HepG2 (cell line): Measurements from ENCODE around the gene SPG7. TPM values are rescaled to one million over a fixed set of nuclear protein-coding genes. Genes with fewer than 3 reads are reported as not detected.

ENCODE experiments used
- ATAC-seq: fragments of 200-7000 bp; cut with Tn5 transposase; 3 replicates; pipeline ENCODE4 v1.9.1; 2020; ENCODE audit warnings: mild to moderate bottlenecking, moderate library complexity
- BruUV-seq: library from RNA; stranded (reverse); fragments of 400-500 nt; replicated peaks from 2 replicates; lab custom pipeline; 2021; lab: Mats Ljungman, UMichigan
- CTCF ChIA-PET: fragments of 300-600 bp; formaldehyde crosslinking; extraction: SDS; loops from one replicate; lab custom pipeline; 2021; ENCODE audit warnings: low total read pairs, inconsistent platforms, low intra/inter-chr PET ratio; lab: Yijun Ruan, JAX
- POLR2A ChIA-PET: fragments of 350-600 bp; sonication (Branson Sonifier 250); formaldehyde crosslinking; loops from one replicate; lab custom pipeline; 2020; ENCODE audit warnings: antibody characterized with exemption, inconsistent platforms; lab: Yijun Ruan, JAX
- DNase-seq: peaks from one replicate; pipeline ENCODE4 v3.0.0-alpha.2; 2015; ENCODE audit warnings: low spot score
- FAIRE-seq: peaks from 3 replicates; lab custom pipeline; 2011; peaks lifted over from hg19 to GRCh38; lab: Jason Lieb, UNC
- H2AFZ ChIP-seq: one replicate; pipeline ENCODE4 v1.6.1; 2011; ENCODE audit warnings: low read length, inconsistent platforms
- H3K27ac ChIP-seq: fragments of 300-600 bp; 3 replicates; pipeline ENCODE4 v1.8.0; 2011; ENCODE audit warnings: mixed run types, mild to moderate bottlenecking, mixed read lengths, low read length, inconsistent platforms; ENCODE audit not compliant: insufficient read depth; ENCODE audit errors: extremely low read length
- H3K27me3 ChIP-seq, 2 experiments: fragments of 200-600 bp in 1 of 2; 2 replicates in 1 of 2; 3 replicates in 1 of 2; pipeline versions ENCODE4 v1.6.0 to v1.8.0; 2011; ENCODE audit warnings: low read length in 2 of 2, mild to moderate bottlenecking in 2 of 2, moderate library complexity in 2 of 2, inconsistent platforms in 1 of 2; ENCODE audit not compliant: insufficient read depth in 2 of 2, control insufficient read depth in 1 of 2
- H3K36me3 ChIP-seq, 2 experiments: fragments of 200-600 bp in 1 of 2; replicated peaks in 1 of 2; 2 replicates in 1 of 2; 3 replicates in 1 of 2; pipeline versions ENCODE4 v1.5.1 to v1.8.0; 2011; ENCODE audit warnings: low read length in 2 of 2, inconsistent platforms in 1 of 2; ENCODE audit not compliant: insufficient read depth in 2 of 2, control insufficient read depth in 1 of 2
- H3K4me1 ChIP-seq: 2 replicates; pipeline ENCODE4 v1.5.1; 2012; ENCODE audit warnings: low read length, inconsistent platforms; ENCODE audit not compliant: insufficient read depth
- H3K4me2 ChIP-seq: 2 replicates; pipeline ENCODE4 v1.6.0; 2011; ENCODE audit warnings: low read depth, low read length, inconsistent platforms
- H3K4me3 ChIP-seq, 3 experiments: fragments of 200-600 bp in 1 of 3; sonication (generic), shearing (Covaris generic) in 1 of 3; replicated peaks in 1 of 3; 2 replicates each; pipeline ENCODE4 v1.5.1; 2011 to 2016; ENCODE audit warnings: low read length in 3 of 3, inconsistent platforms in 2 of 3, low read depth in 2 of 3, mild to moderate bottlenecking in 2 of 3, control low read depth in 1 of 3, mixed read lengths in 1 of 3; ENCODE audit not compliant: insufficient read depth in 1 of 3
- H3K79me2 ChIP-seq: one replicate; pipeline ENCODE4 v1.6.1; 2011; ENCODE audit warnings: low read length, inconsistent platforms; ENCODE audit not compliant: insufficient read depth
- H3K9ac ChIP-seq: 2 replicates; pipeline ENCODE4 v1.6.0; 2011; ENCODE audit warnings: mild to moderate bottlenecking, low read depth, low read length, inconsistent platforms; ENCODE audit not compliant: insufficient read depth
- H3K9me3 ChIP-seq: 2 replicates; pipeline ENCODE4 v1.5.1; 2012; ENCODE audit warnings: mild to moderate bottlenecking, low read length
- H4K20me1 ChIP-seq: 2 replicates; pipeline ENCODE4 v1.6.0; 2011; ENCODE audit warnings: inconsistent platforms, mild to moderate bottlenecking, low read length, moderate library complexity; ENCODE audit not compliant: insufficient read depth
- TBX3 ChIP-seq: fragments of 450-650 bp; IDR thresholded peaks from 2 replicates; pipeline ENCODE4 v1.6.1; 2017; ENCODE audit warnings: antibody characterized with exemption, mild to moderate bottlenecking, inconsistent platforms, borderline replicate concordance
- ZNF180 ChIP-seq: sonication (generic); formaldehyde crosslinking; IDR thresholded peaks from 2 replicates; pipeline ENCODE4 v1.4.0; 2020; ENCODE audit warnings: low read depth, missing genetic modification reagents, borderline replicate concordance
- ZNF335 ChIP-seq: sonication (generic); formaldehyde crosslinking; IDR thresholded peaks from 2 replicates; pipeline ENCODE4 v1.4.0; 2020; ENCODE audit warnings: missing genetic modification reagents
- ZNF383 ChIP-seq: sonication (generic); formaldehyde crosslinking; IDR thresholded peaks from 2 replicates; pipeline ENCODE4 v1.4.0; 2020; ENCODE audit warnings: missing genetic modification reagents, mild to moderate bottlenecking, borderline replicate concordance
- ZNF577 ChIP-seq: sonication (generic); formaldehyde crosslinking; IDR thresholded peaks from 2 replicates; pipeline ENCODE4 v1.4.0; 2020; ENCODE audit warnings: mild to moderate bottlenecking, low read depth, missing genetic modification reagents, borderline replicate concordance
- ZNF7 ChIP-seq: IDR thresholded peaks from 2 replicates; pipeline ENCODE4 v1.6.1; 2016; ENCODE audit warnings: missing biosample characterization, missing genetic modification reagents
- ZNF790 ChIP-seq: sonication (generic); formaldehyde crosslinking; IDR thresholded peaks from 2 replicates; pipeline ENCODE4 v1.8.0; 2022; ENCODE audit warnings: missing genetic modification reagents, mild to moderate bottlenecking, borderline replicate concordance
- ZSCAN25 ChIP-seq: sonication (generic); formaldehyde crosslinking; IDR thresholded peaks from 2 replicates; pipeline ENCODE4 v1.8.0; 2022; ENCODE audit warnings: mild to moderate bottlenecking, missing genetic modification reagents
- WGBS: methylation state at CpG from one replicate; pipeline ENCODE4 v1.1.6; 2017; ENCODE audit warnings: low lambda C conversion rate; 5-methylcytosine and 5-hydroxymethylcytosine counted together
- in situ Hi-C: cut with HindIII; loops from 2 replicates; pipeline ENCODE4 v1.10.0; 2017; ENCODE audit warnings: low pct_unique_long_range_greater_than_20kb; ENCODE audit not compliant: extremely low pct_ligation_motif_present
- intact Hi-C: fragments of 100-400 bp; cut with micrococcal nuclease; formaldehyde crosslinking; loops from one replicate; pipeline ENCODE4 v1.10.0; 2022; ENCODE audit not compliant: unreplicated experiment
- polyA plus RNA-seq, 8 experiments: library from polyadenylated mRNA; depleted of rRNA in 3 of 8; stranded (reverse) in 7 of 8; unstranded in 1 of 8; fragments of >200 nt; fragmentation: Illumina TruSeq in 4 of 8; extraction: Trizol in 4 of 8; gene quantifications; 2 replicates each; pipeline versions ENCODE4 v1.2.1 to v1.2.3, GENCODE V29; 2011 to 2016; ENCODE audit warnings: low read depth in 4 of 8, missing spikeins in 1 of 8, mixed read lengths in 1 of 8; ENCODE audit not compliant: insufficient read depth in 1 of 8
- total RNA-seq, 5 experiments: library from RNA; depleted of rRNA; stranded (reverse); fragments of >200 nt; fragmentation: Illumina TruSeq; extraction: Trizol; gene quantifications; 2 replicates each; pipeline ENCODE4 v1.2.3, GENCODE V29; 2016; ENCODE audit warnings: low read depth in 1 of 5

SPG7 gene
- total and polyA plus RNA-seq, 2 of the 13 experiments (the other 11 are each of a cell fraction or from before 2014, with no cell fraction given) = 66.0 to 136 TPM

- WGBS = 92% methylated on average over 13 of the region's 13 CpGs
- Histone ChIP-seq H3K9me3 (no peaks in the 10 kb centered on the region), H3K4me1 (peaks cover 89% of the 10 kb centered on the region), H3K79me2 (peaks cover 91% of the 10 kb centered on the region), H3K4me2 (no peak overlapping the region), H3K9ac (no peak overlapping the region), H3K27me3 (no peaks in the 10 kb centered on the region), H3K27ac (no peak overlapping the region), H2AFZ (no peak overlapping the region), H3K36me3 (peaks cover 6 to 32% of the 10 kb centered on the region in 2 experiments; a peak in 4 of 5 replicates), H3K4me3 (no peak overlapping the region), H4K20me1 (peaks cover 92% of the 10 kb centered on the region)
- in situ Hi-C loops = no loop called here
- FAIRE-seq (no peak), DNase-seq (no peak), ATAC-seq (no peak)
- no TSS peak for BruUV-seq
- TF ChIP-seq ZNF335 = no peak
- no peak for TF ChIP-seq ZNF383 (CRISPR knock-in tag)
- TF ChIP-seq ZNF7 (CRISPR knock-in tag) = no peak
- no peak for TF ChIP-seq TBX3
- TF ChIP-seq ZNF790 (CRISPR knock-in tag) = no peak
- TF ChIP-seq ZNF577 (CRISPR knock-in tag) = no peak
- TF ChIP-seq ZNF180 (CRISPR knock-in tag) = no peak
- TF ChIP-seq ZSCAN25 (CRISPR knock-in tag) = no peak
- CTCF ChIA-PET = no interaction called here
- POLR2A ChIA-PET = no interaction called here
- intact Hi-C loops = no loop called here
Measured at GRCh38 chr16:89481356-89481955, 26.7 kb upstream of the SPG7 start.
